GM23338 (cell line): Measurements from ENCODE around the gene FAM131B. TPM values are rescaled to one million over a fixed set of nuclear protein-coding genes. Genes with fewer than 3 reads are reported as not detected.
A peak's percentile ranks its signal among the peaks of the same experiment; 100 is the strongest.

Experiments
- ATAC-seq: fragments of 200-7000 bp; cut with Tn5 transposase; 3 replicates; pipeline ENCODE4 v1.9.1; 2020
- DNase-seq: peaks from one replicate; pipeline ENCODE4 v3.0.0-alpha.2; 2015; ENCODE audit warnings: low spot score
- H2AFZ ChIP-seq: fragments of 200-600 bp; sonication (generic); 2 replicates; pipeline ENCODE4 v1.8.0; 2016; ENCODE audit warnings: antibody characterized with exemption, mild to moderate bottlenecking, moderate library complexity
- H3F3A ChIP-seq: fragments of 200-600 bp; sonication (generic); replicated peaks from 2 replicates; pipeline ENCODE4 v1.8.0; 2017; ENCODE audit warnings: antibody characterized with exemption, mixed run types, low read depth
- H3K27ac ChIP-seq: fragments of 200-600 bp; sonication (generic); 2 replicates; pipeline ENCODE4 v1.6.1; 2016; ENCODE audit warnings: low read depth
- H3K27me3 ChIP-seq: fragments of 200-600 bp; sonication (generic); 2 replicates; pipeline ENCODE4 v1.8.0; 2016; ENCODE audit warnings: mild to moderate bottlenecking, mixed run types, moderate library complexity; ENCODE audit not compliant: insufficient read depth
- H3K36me3 ChIP-seq: fragments of 200-600 bp; sonication (generic); 2 replicates; pipeline ENCODE4 v1.8.0; 2016; ENCODE audit warnings: mild to moderate bottlenecking; ENCODE audit not compliant: insufficient read depth
- H3K4me1 ChIP-seq: fragments of 200-600 bp; sonication (generic); 2 replicates; pipeline ENCODE4 v1.8.0; 2016; ENCODE audit warnings: mild to moderate bottlenecking, moderate library complexity; ENCODE audit not compliant: insufficient read depth
- H3K4me2 ChIP-seq: fragments of 200-600 bp; sonication (generic); 2 replicates; pipeline ENCODE4 v1.7.1; 2017; ENCODE audit warnings: mixed run types
- H3K4me3 ChIP-seq: fragments of 200-600 bp; sonication (generic); 2 replicates; pipeline ENCODE4 v1.6.1; 2016; ENCODE audit warnings: mixed run types
- H3K79me2 ChIP-seq: fragments of 200-600 bp; sonication (generic); replicated peaks from 2 replicates; pipeline ENCODE4 v1.8.0; 2017; ENCODE audit warnings: mild to moderate bottlenecking; ENCODE audit not compliant: insufficient read depth
- H3K9me2 ChIP-seq: fragments of 200-600 bp; sonication (generic); 2 replicates; pipeline ENCODE4 v1.8.0; 2017; ENCODE audit not compliant: insufficient read depth
- H4K20me1 ChIP-seq: fragments of 200-600 bp; sonication (generic); replicated peaks from 2 replicates; pipeline ENCODE4 v1.8.0; 2017; ENCODE audit warnings: mild to moderate bottlenecking; ENCODE audit not compliant: insufficient read depth
- H3K27ac Mint-ChIP-seq: 2 replicates; pipeline ENCODE4 v1.8.0; 2020; ENCODE audit warnings: inconsistent platforms, mild to moderate bottlenecking, moderate library complexity, mixed read lengths
- H3K27me3 Mint-ChIP-seq: 3 replicates; pipeline ENCODE4 v1.8.0; 2022; ENCODE audit warnings: low read depth, mild to moderate bottlenecking, moderate library complexity, mixed read lengths, inconsistent platforms; ENCODE audit not compliant: insufficient read depth, poor library complexity
- H3K36me3 Mint-ChIP-seq: 3 replicates; pipeline ENCODE4 v1.8.0; 2021; ENCODE audit warnings: low read depth, mild to moderate bottlenecking, inconsistent platforms, moderate library complexity, mixed read lengths
- H3K4me1 Mint-ChIP-seq: 3 replicates; pipeline ENCODE4 v1.8.0; 2020; ENCODE audit warnings: mild to moderate bottlenecking, inconsistent platforms, mixed read lengths
- H3K4me3 Mint-ChIP-seq: 3 replicates; pipeline ENCODE4 v1.8.0; 2021; ENCODE audit warnings: moderate library complexity, mild to moderate bottlenecking, inconsistent platforms, mixed read lengths
- H3K9me3 Mint-ChIP-seq: 3 replicates; pipeline ENCODE4 v1.8.0; 2020; ENCODE audit warnings: moderate library complexity, mild to moderate bottlenecking, inconsistent platforms, mixed read lengths
- CREB1 ChIP-seq: fragments of 250-450 bp; sonication (Bioruptor Pico); IDR thresholded peaks from 2 replicates; pipeline ENCODE4 v1.5.0; 2020; ENCODE audit warnings: low read depth, mild to moderate bottlenecking, moderate library complexity
- CTCF ChIP-seq, 2 experiments: fragments of 200-600 bp in 1 of 2; sonication (generic) in 1 of 2; conservative IDR thresholded peaks; 2 replicates each; pipeline versions ENCODE4 v1.5.1 to v1.6.1; 2016 to 2017; ENCODE audit warnings: antibody characterized with exemption in 2 of 2, low read depth in 2 of 2, mild to moderate bottlenecking in 2 of 2, moderate library complexity in 1 of 2
- ETS1 ChIP-seq: IDR thresholded peaks from 2 replicates; pipeline ENCODE4 v1.6.1; 2016; ENCODE audit warnings: antibody characterized with exemption
- EZH2 ChIP-seq: fragments of 200-600 bp; sonication (generic); IDR thresholded peaks from one replicate; pipeline ENCODE4 v1.8.0; 2017; ENCODE audit warnings: antibody characterized with exemption, mild to moderate bottlenecking, low read depth; ENCODE audit not compliant: unreplicated experiment
- EZH2phosphoT487 ChIP-seq: fragments of 200-600 bp; sonication (generic); IDR thresholded peaks from one replicate; pipeline ENCODE4 v1.8.1; 2018; ENCODE audit warnings: antibody characterized with exemption; ENCODE audit not compliant: unreplicated experiment
- JUNB ChIP-seq: IDR thresholded peaks from one replicate; pipeline ENCODE4 v1.6.1; 2016; ENCODE audit warnings: antibody characterized with exemption; ENCODE audit not compliant: unreplicated experiment
- NANOG ChIP-seq: IDR thresholded peaks from 2 replicates; pipeline ENCODE4 v1.6.1; 2016; ENCODE audit warnings: antibody characterized with exemption, borderline replicate concordance
- POLR2AphosphoS5 ChIP-seq: IDR thresholded peaks from 2 replicates; pipeline ENCODE4 v1.6.1; 2016; ENCODE audit warnings: antibody characterized with exemption, low read depth
- STAT1 ChIP-seq: IDR thresholded peaks from one replicate; pipeline ENCODE4 v1.6.1; 2016; ENCODE audit warnings: antibody characterized with exemption; ENCODE audit not compliant: unreplicated experiment
- ZNF114 ChIP-seq: fragments of 250-450 bp; sonication (Bioruptor Pico); IDR thresholded peaks from 2 replicates; pipeline ENCODE4 v1.5.0; 2020; ENCODE audit warnings: mild to moderate bottlenecking, moderate library complexity
- ZNF331 ChIP-seq: fragments of 250-450 bp; sonication (Bioruptor Pico); IDR thresholded peaks from 2 replicates; pipeline ENCODE4 v1.5.0; 2020; ENCODE audit warnings: low read depth, mild to moderate bottlenecking, moderate library complexity
- polyA plus RNA-seq: library from polyadenylated mRNA; unstranded; fragments of >200 nt; fragmentation: Nextera tagmentation; extraction: Ambion mirVana; gene quantifications from 2 replicates; pipeline ENCODE4 v1.2.1, GENCODE V29; 2016
- total RNA-seq: library from RNA; depleted of rRNA; stranded (reverse); fragments of >200 nt; shearing (Covaris generic); gene quantifications from 2 replicates; pipeline ENCODE4 v1.2.3, GENCODE V29; 2014

FAM131B gene
- total and polyA plus RNA-seq, 2 experiments from 2014 or later: 4.7 to 30.2 TPM

- Histone ChIP-seq H3K4me2 (no peak overlapping the region; the same call in 1 of the 2 replicates), H3K4me3 (no peak overlapping the region), H3K36me3 (no peaks in the 10 kb centered on the region), H3K27ac (no peak overlapping the region), H3K9me2 (no peaks in the 10 kb centered on the region), H2AFZ (no peak overlapping the region), H3F3A (0 out of 2 replicates have a peak, but pooled peaks cover 2% of the 10 kb centered on the region), H4K20me1 (no peaks in the 10 kb centered on the region), H3K4me1 (peaks cover 5% of the 10 kb centered on the region), H3K27me3 (no peaks in the 10 kb centered on the region; the same call in 1 of the 2 replicates), H3K79me2 (no peaks in the 10 kb centered on the region)
- Mint-ChIP-seq H3K9me3 (peaks cover 6% of the 10 kb centered on the region; the same call in 2 of the 3 replicates), H3K27ac (no peak overlapping the region), H3K4me1 (peaks cover 40% of the 10 kb centered on the region), H3K36me3 (peaks cover 25% of the 10 kb centered on the region; the same call in 2 of the 3 replicates), H3K4me3 (no peak overlapping the region), H3K27me3 (peaks cover 26% of the 10 kb centered on the region)
- TF ChIP-seq EZH2phosphoT487 (no peak), ZNF114 (CRISPR knock-in tag) (no peak), ZNF331 (CRISPR knock-in tag) (no peak), ETS1 (no peak), STAT1 (no peak), CREB1 (CRISPR knock-in tag) (no peak), EZH2 (no peak), POLR2AphosphoS5 (no peak), NANOG (no peak)
- ATAC-seq: peak; percentile 11; the same call in 1 of the 3 replicates
- DNase-seq: no peak
Measured at GRCh38 chr7:143351060-143351459, 11.5 kb downstream of the FAM131B start.

- H3K27ac Mint-ChIP-seq: no peak overlapping the region
- no peak for TF ChIP-seq CREB1 (CRISPR knock-in tag)
- no peak for TF ChIP-seq ZNF331 (CRISPR knock-in tag)
- no peak for TF ChIP-seq ETS1
- no peak for TF ChIP-seq STAT1
- TF ChIP-seq EZH2: no peak
- no peak for TF ChIP-seq JUNB
- no peak for TF ChIP-seq CTCF (conservative IDR thresholded peaks at IDR 0.05; ENCODE audit: low read depth in 2 of 2)
- no peak for TF ChIP-seq POLR2AphosphoS5
- no peak for TF ChIP-seq ZNF114 (CRISPR knock-in tag)
- TF ChIP-seq NANOG: no peak
Measured at GRCh38 chr7:143347950-143348349, 14.6 kb downstream of the FAM131B start.

More at GRCh38 chr7:143347950-143348349, 14.6 kb downstream of the FAM131B start:
- 0 out of 2 replicates have a peak, but pooled peaks cover 8% of the 10 kb centered on the region for H3F3A ChIP-seq
- H3K27ac ChIP-seq: no peak overlapping the region
- H2AFZ ChIP-seq: no peak overlapping the region
- Mint-ChIP-seq H3K4me1 (peaks cover 38% of the 10 kb centered on the region), H3K36me3 (peaks cover 4% of the 10 kb centered on the region; the same call in 2 of the 3 replicates), H3K27me3 (peaks cover 23% of the 10 kb centered on the region), H3K4me3 (no peak overlapping the region), H3K9me3 (peaks cover 6% of the 10 kb centered on the region; the same call in 1 of the 3 replicates)
- DNase-seq (no peak), ATAC-seq (no peak)
- H3K4me3 ChIP-seq: no peak overlapping the region
- H3K4me1 ChIP-seq: peaks cover 23% of the 10 kb centered on the region
- H3K79me2 ChIP-seq: no peaks in the 10 kb centered on the region
- H3K9me2 ChIP-seq: no peaks in the 10 kb centered on the region
- H3K36me3 ChIP-seq: no peaks in the 10 kb centered on the region
- H3K27me3 ChIP-seq: no peaks in the 10 kb centered on the region; the same call in 1 of the 2 replicates
- no peak overlapping the region for H3K4me2 ChIP-seq
- no peaks in the 10 kb centered on the region for H4K20me1 ChIP-seq
